ENCODE measurements around the gene ISL2.

The ISL2 gene

DNA sequence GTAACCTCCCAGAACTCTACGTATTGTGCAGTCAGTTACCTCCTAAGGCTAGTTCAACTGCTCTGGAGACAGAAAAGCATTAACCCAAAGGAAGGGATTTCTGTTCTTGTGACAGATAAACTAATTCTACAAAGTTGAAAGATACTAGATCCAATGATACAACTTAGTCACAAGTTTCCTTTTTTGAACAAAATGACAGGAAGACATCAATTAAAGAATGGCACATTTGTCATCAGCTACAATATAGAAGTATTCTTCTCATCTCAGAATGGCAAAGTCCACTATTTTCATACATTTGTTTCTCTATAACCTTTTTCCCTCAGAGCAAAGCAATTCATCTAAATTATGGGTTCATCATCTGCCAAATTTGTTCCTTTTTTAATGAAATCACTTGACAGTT, 43.7 kb downstream of the ISL2 start:
- no peak for DNase-seq

DNA sequence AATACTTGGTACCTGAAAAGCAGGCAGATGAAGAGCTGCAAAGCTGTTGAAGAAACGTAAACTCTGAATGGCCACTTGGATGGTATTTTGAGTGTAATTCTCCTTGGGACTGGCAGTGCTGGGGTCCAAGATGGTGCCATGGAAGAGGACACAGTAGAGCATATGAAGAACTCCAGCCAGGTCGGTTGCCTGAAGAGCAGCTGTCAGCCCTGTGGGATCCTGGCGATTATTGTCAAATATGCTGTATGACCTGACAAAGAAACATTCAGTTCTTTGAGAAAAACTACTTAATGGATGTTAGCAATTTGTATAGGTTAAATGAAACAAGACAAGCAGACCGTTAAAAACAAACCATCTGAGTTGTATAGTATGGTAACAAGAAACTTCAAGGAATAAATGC, 44.8 kb downstream of the ISL2 start:
- DNase-seq: no peak

DNA sequence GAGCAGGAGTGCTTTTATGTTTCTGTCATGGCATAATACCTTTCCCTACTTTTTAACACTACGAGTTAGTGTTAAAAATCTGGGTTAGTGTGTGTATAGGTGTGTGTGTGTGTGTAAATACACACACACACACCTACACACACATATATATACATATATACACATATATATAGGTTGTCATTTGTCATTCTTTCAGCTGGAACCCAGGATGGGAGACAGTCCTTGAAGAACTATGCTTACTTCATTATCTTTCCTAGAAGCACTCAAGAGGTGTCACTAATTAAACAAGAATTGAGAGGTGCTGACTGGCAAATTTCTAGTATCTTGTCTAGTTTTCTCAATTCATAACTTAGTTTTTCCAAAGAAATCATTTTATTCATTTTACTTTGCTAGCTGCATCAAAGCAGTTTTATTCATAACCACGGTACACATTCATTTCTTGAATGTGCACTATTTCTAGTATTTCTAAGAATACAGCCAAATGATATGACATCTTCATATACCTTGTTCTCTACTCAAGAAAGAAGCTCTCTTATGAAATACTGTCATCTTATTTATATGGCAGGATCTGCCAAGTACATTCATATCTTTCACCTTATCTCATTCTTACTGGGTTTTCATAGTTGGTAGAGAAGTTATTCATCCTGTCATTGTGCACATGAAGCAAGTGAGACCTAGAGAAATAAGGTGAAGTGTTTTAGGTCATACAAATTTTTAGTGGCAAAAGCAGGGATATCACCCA, 46.6 kb downstream of the ISL2 start:
- no peak for DNase-seq

DNA sequence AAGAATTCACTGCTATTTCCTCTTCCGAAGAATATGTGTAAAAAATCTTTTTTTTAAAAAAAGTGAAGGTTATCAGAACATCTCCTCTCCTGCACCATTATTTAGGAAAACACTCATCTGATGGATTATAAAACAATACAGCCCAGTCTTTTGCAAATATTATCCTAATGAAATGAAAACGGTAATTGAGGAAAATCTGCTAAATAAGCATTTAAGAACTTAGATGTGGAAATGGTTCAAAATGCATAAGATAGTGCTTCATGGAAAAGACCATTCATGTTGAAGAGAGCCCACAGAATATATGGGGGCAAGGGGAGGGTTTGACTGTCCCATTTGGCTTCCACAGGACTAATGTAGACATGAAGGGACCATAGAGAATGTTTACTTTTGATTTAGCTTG, 47.8 kb downstream of the ISL2 start:
- DNase-seq: no peak

DNA sequence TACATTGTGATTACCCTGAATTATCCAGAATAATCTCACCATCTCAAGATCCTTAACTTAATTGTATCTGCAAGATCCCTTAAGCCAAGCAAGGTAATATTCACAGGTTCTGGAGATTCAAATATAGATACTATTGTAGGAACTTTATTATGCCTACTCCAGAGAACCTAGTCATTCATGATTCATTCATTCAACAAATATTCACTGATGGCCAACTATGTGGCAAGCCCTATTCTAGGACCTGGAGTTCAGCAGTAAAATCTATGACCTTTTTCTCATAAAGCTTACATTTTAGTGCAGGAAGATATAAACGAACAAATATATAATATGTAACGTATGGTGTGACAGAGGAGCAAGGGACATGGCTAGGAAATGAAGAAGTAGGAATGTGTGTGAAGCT, 49.6 kb downstream of the ISL2 start:
- no peak for DNase-seq

DNA sequence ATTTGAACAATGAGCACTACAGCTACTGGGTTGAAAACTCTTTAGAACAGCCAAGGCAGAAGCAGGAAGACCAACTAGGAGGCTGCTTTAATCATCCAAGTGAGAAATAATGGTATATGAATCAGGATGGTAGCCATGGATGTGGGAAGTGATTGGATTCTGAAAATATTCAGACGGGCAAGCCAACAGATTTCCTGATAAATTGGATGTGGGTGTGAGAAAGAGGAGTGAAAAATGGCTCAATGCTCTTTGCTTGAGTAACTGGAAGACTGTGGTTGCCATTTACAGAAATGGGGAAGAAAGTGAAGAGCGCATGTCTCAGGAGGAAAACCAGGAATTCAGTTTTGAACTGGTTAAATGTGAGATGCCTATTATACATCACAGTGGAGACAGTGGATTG, 50.4 kb downstream of the ISL2 start:
- no peak for DNase-seq

DNA sequence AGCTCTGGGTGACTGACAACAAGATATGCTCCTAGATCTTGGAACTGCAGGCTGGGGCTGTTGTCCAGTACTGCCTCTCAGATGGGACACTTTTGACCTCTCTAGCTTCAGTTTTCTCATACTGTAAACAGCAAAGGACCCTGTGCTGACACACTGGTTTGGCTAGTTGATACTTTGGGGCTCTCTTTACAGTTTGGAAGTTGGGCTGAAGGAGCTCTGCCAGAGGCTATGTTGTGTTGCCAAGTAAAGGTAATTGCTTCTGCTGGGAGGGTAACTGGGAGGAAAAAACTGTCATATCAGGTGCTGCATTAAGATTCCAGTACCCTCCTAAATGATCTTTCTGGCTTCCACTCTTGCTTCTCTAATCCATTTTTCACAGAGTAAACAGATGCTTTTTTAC, 54.0 kb downstream of the ISL2 start:
- no peak for DNase-seq

DNA sequence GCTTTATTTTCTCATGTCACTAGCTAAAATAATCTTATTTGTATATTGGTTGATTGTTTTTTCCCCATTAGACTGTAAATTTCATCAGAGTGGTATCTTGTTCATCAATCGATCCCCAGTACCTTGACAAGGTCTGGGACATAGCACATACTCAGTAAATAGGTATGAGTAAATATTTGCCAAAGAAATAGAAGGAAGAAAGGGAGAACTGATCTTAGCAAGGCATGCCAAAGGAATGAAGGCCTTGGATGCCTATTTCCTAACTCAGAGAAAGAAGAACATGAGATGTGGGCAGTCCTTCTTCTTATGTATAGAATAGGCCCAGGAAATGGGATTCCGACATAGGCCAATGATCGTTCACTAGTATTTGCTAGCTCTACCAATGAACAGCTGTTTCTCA, 54.7 kb downstream of the ISL2 start:
- DNase-seq: no peak

DNA sequence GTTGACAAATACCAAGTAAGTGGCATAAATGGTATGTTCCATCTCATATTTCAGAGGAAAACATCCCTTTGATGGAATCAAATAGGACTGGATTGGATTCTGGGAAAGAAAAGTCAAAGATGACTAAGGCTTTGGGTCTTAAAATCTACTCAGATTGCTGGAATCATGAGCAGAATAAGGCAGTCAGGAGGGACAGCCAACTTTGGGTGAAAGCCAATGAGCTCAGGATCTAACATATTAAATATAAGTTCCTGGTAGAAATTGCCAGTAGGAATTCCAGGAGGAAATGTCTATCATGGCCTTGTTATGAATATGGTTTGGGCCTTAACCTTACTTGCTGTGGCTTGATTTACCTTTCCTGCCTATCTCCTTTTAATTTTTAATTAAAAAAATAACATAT, 55.3 kb downstream of the ISL2 start:
- DNase-seq: no peak
